Ishikawa (cell line): ENCODE data around the gene IL1RAPL1.

Experiments
- CEBPB ChIP-seq: IDR thresholded peaks from 2 replicates; pipeline ENCODE4 v1.6.1; 2012
- CREB1 ChIP-seq: IDR thresholded peaks from 2 replicates; pipeline ENCODE4 v1.6.1; 2012; ENCODE audit warnings: low read depth
- EGR1 ChIP-seq: IDR thresholded peaks from 2 replicates; pipeline ENCODE4 v1.6.1; 2012
- EP300 ChIP-seq: IDR thresholded peaks from 2 replicates; pipeline ENCODE4 v1.6.1; 2012; ENCODE audit warnings: borderline replicate concordance
- FOXM1 ChIP-seq: IDR thresholded peaks from 2 replicates; pipeline ENCODE4 v1.6.1; 2012; ENCODE audit warnings: low read depth, borderline replicate concordance
- MAX ChIP-seq: IDR thresholded peaks from 2 replicates; pipeline ENCODE4 v1.6.1; 2012
- NFIC ChIP-seq: IDR thresholded peaks from 2 replicates; pipeline ENCODE4 v1.6.1; 2012
- RAD21 ChIP-seq: IDR thresholded peaks from 2 replicates; pipeline ENCODE4 v1.6.1; 2012; ENCODE audit warnings: low read depth
- TAF1 ChIP-seq: IDR thresholded peaks from 2 replicates; pipeline ENCODE4 v1.6.1; 2012; ENCODE audit warnings: low read depth, mild to moderate bottlenecking
- TCF12 ChIP-seq: IDR thresholded peaks from 2 replicates; pipeline ENCODE4 v1.6.1; 2012; ENCODE audit warnings: low read depth
- TEAD4 ChIP-seq: IDR thresholded peaks from 2 replicates; pipeline ENCODE4 v1.6.1; 2012
- USF1 ChIP-seq: IDR thresholded peaks from 2 replicates; pipeline ENCODE4 v1.6.1; 2012
- YY1 ChIP-seq: IDR thresholded peaks from 2 replicates; pipeline ENCODE4 v1.6.1; 2012; ENCODE audit warnings: low read depth
- ZBTB7A ChIP-seq: IDR thresholded peaks from 2 replicates; pipeline ENCODE4 v1.6.1; 2012; ENCODE audit warnings: low read depth
- TF ChIP-seq, protein P1 (sequence below): IDR thresholded peaks from 2 replicates; pipeline ENCODE4 v1.6.1; 2012; ENCODE audit warnings: low read depth, mild to moderate bottlenecking

IL1RAPL1 gene

GRCh38 chrX:29490606-29491005, 903.4 kb downstream of the IL1RAPL1 start:
- TF ChIP-seq CEBPB (no peak), RAD21 (no peak)

DNA sequence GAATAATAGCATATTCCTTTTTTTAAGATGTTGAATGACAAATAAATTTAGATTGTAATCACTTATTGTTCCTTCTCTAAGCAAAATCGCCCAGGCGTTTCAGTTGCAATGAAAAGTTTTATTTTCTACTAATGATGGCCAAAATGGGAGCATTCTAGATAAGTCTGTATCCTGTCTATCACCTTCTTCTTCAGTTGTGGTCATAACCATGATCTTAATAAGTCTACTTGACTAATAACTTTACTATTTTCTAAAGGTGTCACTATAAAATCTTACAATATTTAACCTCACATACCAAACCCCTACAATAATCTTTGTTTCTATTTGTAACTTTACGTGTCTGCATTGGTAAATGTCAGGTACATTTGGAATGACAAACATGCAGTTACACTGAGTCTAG, 904.4 kb downstream of the IL1RAPL1 start:
- no peak for TF ChIP-seq CEBPB

DNA sequence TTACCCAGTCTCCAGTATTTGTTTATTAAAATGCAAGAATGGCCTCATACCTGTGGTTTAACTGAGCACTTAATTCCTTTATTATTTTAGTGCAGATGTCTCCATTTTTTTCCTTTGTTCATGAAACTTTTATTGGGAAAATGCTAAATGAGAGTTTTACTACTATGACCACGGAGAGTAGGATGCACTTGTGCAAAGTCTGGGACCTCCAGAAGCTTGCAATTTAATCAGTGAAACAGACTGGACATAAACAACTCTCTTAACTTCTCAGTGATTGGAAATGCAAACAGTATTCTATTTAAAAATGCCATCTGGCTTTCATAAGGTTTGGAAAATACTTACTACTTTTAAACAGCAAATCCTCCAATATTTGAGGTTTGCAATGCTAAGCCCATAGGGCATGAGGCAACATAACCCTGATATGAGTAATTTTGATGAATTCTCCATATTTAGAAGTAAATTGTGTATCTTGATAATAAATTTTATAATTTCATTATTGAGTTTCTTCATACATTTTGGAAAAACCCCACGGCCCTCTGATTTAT, 909.5 kb downstream of the IL1RAPL1 start:
- TF ChIP-seq FOXM1 (no peak), TEAD4 (no peak), RAD21 (no peak), ZBTB7A (no peak), MAX (no peak), CREB1 (no peak), NFIC (no peak)
- TF ChIP-seq, protein P1, sequence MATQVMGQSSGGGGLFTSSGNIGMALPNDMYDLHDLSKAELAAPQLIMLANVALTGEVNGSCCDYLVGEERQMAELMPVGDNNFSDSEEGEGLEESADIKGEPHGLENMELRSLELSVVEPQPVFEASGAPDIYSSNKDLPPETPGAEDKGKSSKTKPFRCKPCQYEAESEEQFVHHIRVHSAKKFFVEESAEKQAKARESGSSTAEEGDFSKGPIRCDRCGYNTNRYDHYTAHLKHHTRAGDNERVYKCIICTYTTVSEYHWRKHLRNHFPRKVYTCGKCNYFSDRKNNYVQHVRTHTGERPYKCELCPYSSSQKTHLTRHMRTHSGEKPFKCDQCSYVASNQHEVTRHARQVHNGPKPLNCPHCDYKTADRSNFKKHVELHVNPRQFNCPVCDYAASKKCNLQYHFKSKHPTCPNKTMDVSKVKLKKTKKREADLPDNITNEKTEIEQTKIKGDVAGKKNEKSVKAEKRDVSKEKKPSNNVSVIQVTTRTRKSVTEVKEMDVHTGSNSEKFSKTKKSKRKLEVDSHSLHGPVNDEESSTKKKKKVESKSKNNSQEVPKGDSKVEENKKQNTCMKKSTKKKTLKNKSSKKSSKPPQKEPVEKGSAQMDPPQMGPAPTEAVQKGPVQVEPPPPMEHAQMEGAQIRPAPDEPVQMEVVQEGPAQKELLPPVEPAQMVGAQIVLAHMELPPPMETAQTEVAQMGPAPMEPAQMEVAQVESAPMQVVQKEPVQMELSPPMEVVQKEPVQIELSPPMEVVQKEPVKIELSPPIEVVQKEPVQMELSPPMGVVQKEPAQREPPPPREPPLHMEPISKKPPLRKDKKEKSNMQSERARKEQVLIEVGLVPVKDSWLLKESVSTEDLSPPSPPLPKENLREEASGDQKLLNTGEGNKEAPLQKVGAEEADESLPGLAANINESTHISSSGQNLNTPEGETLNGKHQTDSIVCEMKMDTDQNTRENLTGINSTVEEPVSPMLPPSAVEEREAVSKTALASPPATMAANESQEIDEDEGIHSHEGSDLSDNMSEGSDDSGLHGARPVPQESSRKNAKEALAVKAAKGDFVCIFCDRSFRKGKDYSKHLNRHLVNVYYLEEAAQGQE = no peak

- TF ChIP-seq CEBPB (no peak), MAX (no peak), CREB1 (no peak), NFIC (no peak), ZBTB7A (no peak), RAD21 (no peak), EP300 (no peak), FOXM1 (no peak), TAF1 (no peak), TEAD4 (no peak), YY1 (no peak), EGR1 (no peak), TCF12 (no peak), USF1 (no peak)
- TF ChIP-seq, protein P1 = no peak
Measured at GRCh38 chrX:29506729-29507128, 919.5 kb downstream of the IL1RAPL1 start.

DNA sequence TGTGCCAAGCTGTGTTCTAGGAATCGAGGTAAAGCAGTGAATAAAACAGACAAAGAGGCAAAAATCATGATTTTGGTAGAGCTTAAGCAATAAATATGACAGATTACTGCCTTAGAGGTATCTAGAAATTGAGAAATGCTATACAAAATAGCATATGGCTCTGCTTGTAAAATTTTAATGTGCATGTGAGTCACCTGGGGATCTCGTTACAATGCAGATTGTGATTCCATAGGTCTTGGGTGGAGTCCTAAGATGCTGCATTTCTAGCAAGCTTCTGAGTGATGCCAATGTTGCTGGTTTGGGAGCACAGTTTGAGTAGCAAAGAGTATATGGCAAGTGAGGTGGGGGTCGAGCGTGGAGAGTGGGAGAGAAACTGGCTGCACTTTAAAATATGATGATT, 930.9 kb downstream of the IL1RAPL1 start:
- TF ChIP-seq CEBPB (no peak), MAX (no peak), EP300 (no peak), TEAD4 (no peak), ZBTB7A (no peak), USF1 (no peak), FOXM1 (no peak), RAD21 (no peak)

DNA sequence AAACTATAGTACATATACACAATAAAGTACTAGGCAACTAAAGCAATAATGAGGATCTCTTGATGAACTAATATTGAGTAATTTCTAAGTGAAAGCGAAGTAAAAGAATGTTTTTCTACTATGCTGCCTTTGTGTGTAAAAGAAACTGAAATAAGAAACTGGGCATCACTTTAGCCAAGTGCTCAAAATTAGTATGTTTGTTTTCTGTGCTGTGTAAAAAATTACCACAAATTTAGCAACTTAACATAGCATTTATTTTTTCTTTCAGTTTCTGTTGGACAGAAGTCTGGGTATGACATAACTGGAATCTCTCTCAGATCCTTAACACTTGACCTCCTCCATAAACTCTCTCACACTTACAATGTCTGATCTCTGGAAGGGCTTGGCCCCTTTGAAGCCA, 941.0 kb downstream of the IL1RAPL1 start:
- no peak for TF ChIP-seq EP300
- no peak for TF ChIP-seq CEBPB
- TF ChIP-seq RAD21 = no peak
- TF ChIP-seq, protein P1 = no peak
- no peak for TF ChIP-seq CREB1
- no peak for TF ChIP-seq TCF12
- TF ChIP-seq MAX = no peak
- no peak for TF ChIP-seq USF1
- no peak for TF ChIP-seq FOXM1
- TF ChIP-seq TAF1 = no peak
- TF ChIP-seq YY1 = no peak
- no peak for TF ChIP-seq EGR1
- no peak for TF ChIP-seq ZBTB7A
- no peak for TF ChIP-seq NFIC
- TF ChIP-seq TEAD4 = no peak
